Measurements from ENCODE around the gene GPX1. TPM values are rescaled to one million over a fixed set of nuclear protein-coding genes. Genes with fewer than 3 reads are reported as not detected.
A peak's percentile ranks its signal among the peaks of the same experiment; 100 is the strongest.

Gene GPX1
- total RNA-seq, 1 experiment from 2014 or later, result 714 TPM

- Histone ChIP-seq H3K4me1 (ENCODE audit: insufficient read depth, low read length) (no peaks in the 10 kb centered on the region), H3K4me2 (ENCODE audit: low read length) (no peak overlapping the region), H3K4me3 (ENCODE audit: low read length) (no peak overlapping the region), H3F3A (ENCODE audit: low read length, unreplicated experiment) (no peaks in the 10 kb centered on the region), H3K9me2 (replicated peaks; ENCODE audit: low read length) (no peaks in the 10 kb centered on the region), H3K36me3 (ENCODE audit: low read depth, low read length) (peaks cover 39% of the 10 kb centered on the region), H3K9me3 (ENCODE audit: low read length) (no peaks in the 10 kb centered on the region), H3K9ac (ENCODE audit: low read length) (no peak overlapping the region), H3K27ac (ENCODE audit: low read length) (no peak overlapping the region), H4K20me1 (ENCODE audit: low read length) (no peaks in the 10 kb centered on the region), H3K27me3 (ENCODE audit: low read length) (no peaks in the 10 kb centered on the region), H2AFZ (ENCODE audit: low read length) (no peak overlapping the region), H3K79me2 (ENCODE audit: low read length) (no peaks in the 10 kb centered on the region)
- DNase-seq (peak; percentile 58), ATAC-seq (peak; percentile 74)
- CTCF ChIA-PET, result interaction anchor here (0.6 kb wide), 1 partner anchor 28 kb away, joined by 7 read pairs; no protein-coding TSS in a partner anchor
- intact Hi-C loops (cut with micrococcal nuclease), result loop anchor here (1.0 kb wide), 1 partner anchor 122 kb away; no protein-coding TSS in a partner anchor
- BruUV-seq (replicated peaks), result no TSS peak
- TF ChIP-seq CTCF (conservative IDR thresholded peaks at IDR 0.05; ENCODE audit: low read depth, low read length) (peak; percentile 70), EZH2phosphoT487 (IDR thresholded peaks at IDR 0.05; ENCODE audit: borderline replicate concordance, low read length) (no peak)
- POLR2A ChIA-PET (ENCODE audit: unreplicated experiment), result no interaction called here
These were observed 30.7 kb downstream of the GPX1 start for GRCh38 chr3:49327485-49327884.

GRCh38 chr3:49324768-49325167, 33.4 kb downstream of the GPX1 start:
- H3K4me3 ChIP-seq (ENCODE audit: low read length), result no peak overlapping the region
- no peaks in the 10 kb centered on the region for H4K20me1 ChIP-seq (ENCODE audit: low read length)
- H3K9me2 ChIP-seq (replicated peaks; ENCODE audit: low read length), result no peaks in the 10 kb centered on the region
- H3K79me2 ChIP-seq (ENCODE audit: low read length), result no peaks in the 10 kb centered on the region
- H3K27me3 ChIP-seq (ENCODE audit: low read length), result no peaks in the 10 kb centered on the region
- no peaks in the 10 kb centered on the region for H3K4me1 ChIP-seq (ENCODE audit: insufficient read depth, low read length)
- no peak for TF ChIP-seq EZH2phosphoT487 (IDR thresholded peaks at IDR 0.05; ENCODE audit: borderline replicate concordance, low read length)
- no peak for TF ChIP-seq CTCF (conservative IDR thresholded peaks at IDR 0.05; ENCODE audit: low read depth, low read length)
- no peak for TF ChIP-seq EZH2 (IDR thresholded peaks at IDR 0.05; ENCODE audit: low read length, unreplicated experiment)
- no peak overlapping the region for H3K9ac ChIP-seq (ENCODE audit: low read length)
- ATAC-seq, result no peak
- ChIA-PET CTCF (interaction anchor here (0.6 to 0.7 kb wide), 2 partner anchors 104 to 119 kb away, joined by 3 to 5 read pairs; partner anchors contain the start of gene NICN1), POLR2A (ENCODE audit: unreplicated experiment) (interaction anchor here (0.7 kb wide), 1 partner anchor 33 kb away, joined by 4 read pairs; no protein-coding TSS in a partner anchor)
- DNase-seq, result no peak
- no peaks in the 10 kb centered on the region for H3K9me3 ChIP-seq (ENCODE audit: low read length)
- no peak overlapping the region for H3K27ac ChIP-seq (ENCODE audit: low read length)
- peaks cover 58% of the 10 kb centered on the region for H3K36me3 ChIP-seq (ENCODE audit: low read depth, low read length)
- no TSS peak for BruUV-seq (replicated peaks)
- no peak overlapping the region for H3K4me2 ChIP-seq (ENCODE audit: low read length)
- no peaks in the 10 kb centered on the region for H3F3A ChIP-seq (ENCODE audit: low read length, unreplicated experiment)
- intact Hi-C loops (cut with micrococcal nuclease), result no loop called here
- no peak overlapping the region for H2AFZ ChIP-seq (ENCODE audit: low read length)

- BruUV-seq (replicated peaks), result no TSS peak
- Histone ChIP-seq H3K9ac (ENCODE audit: low read length) (no peak overlapping the region), H3K27me3 (ENCODE audit: low read length) (no peaks in the 10 kb centered on the region), H3K9me2 (replicated peaks; ENCODE audit: low read length) (no peaks in the 10 kb centered on the region), H3K27ac (ENCODE audit: low read length) (no peak overlapping the region), H3F3A (ENCODE audit: low read length, unreplicated experiment) (no peaks in the 10 kb centered on the region), H4K20me1 (ENCODE audit: low read length) (no peaks in the 10 kb centered on the region), H2AFZ (ENCODE audit: low read length) (no peak overlapping the region), H3K79me2 (ENCODE audit: low read length) (no peaks in the 10 kb centered on the region), H3K4me1 (ENCODE audit: insufficient read depth, low read length) (no peaks in the 10 kb centered on the region), H3K36me3 (ENCODE audit: low read depth, low read length) (peaks cover 34% of the 10 kb centered on the region), H3K9me3 (ENCODE audit: low read length) (no peaks in the 10 kb centered on the region), H3K4me3 (ENCODE audit: low read length) (no peak overlapping the region), H3K4me2 (ENCODE audit: low read length) (no peak overlapping the region)
- intact Hi-C loops (cut with micrococcal nuclease), result no loop called here
- TF ChIP-seq EZH2phosphoT487 (IDR thresholded peaks at IDR 0.05; ENCODE audit: borderline replicate concordance, low read length) (no peak), EZH2 (IDR thresholded peaks at IDR 0.05; ENCODE audit: low read length, unreplicated experiment) (no peak), CTCF (conservative IDR thresholded peaks at IDR 0.05; ENCODE audit: low read depth, low read length) (no peak)
- CTCF ChIA-PET, result no interaction called here
- POLR2A ChIA-PET (ENCODE audit: unreplicated experiment), result no interaction called here
- ATAC-seq, result no peak
- DNase-seq, result no peak
These were observed 41.3 kb downstream of the GPX1 start for GRCh38 chr3:49316696-49317457.

Data from PC-3 (cell line).